ENCODE results near the gene ZNF530. TPM values are rescaled to one million over a fixed set of nuclear protein-coding genes. Genes with fewer than 3 reads are reported as not detected.

The ZNF530 gene
- total RNA-seq, 4 donors from 2014 or later: 0.86 to 4.2 (median 3.4) TPM

- Histone ChIP-seq H3K27me3 (no peaks in the 10 kb centered on the region), H3K36me3 (peaks cover 9 to 44% of the 10 kb centered on the region in 2 donors), H3K27ac (peak overlapping the region; percentile 79 to 86 (median 86)), H3K4me1 (peaks cover 7 to 13% of the 10 kb centered on the region in 2 donors), H3K4me3 (peak overlapping the region; percentile 85 to 96 (median 92)), H3K9me3 (peaks cover 4 to 16% (median 5%) of the 10 kb centered on the region in 3 donors)
- no peak for ATAC-seq
- TF ChIP-seq POLR2A (IDR thresholded peaks at IDR 0.05): no peak
- TF ChIP-seq, protein P1, sequence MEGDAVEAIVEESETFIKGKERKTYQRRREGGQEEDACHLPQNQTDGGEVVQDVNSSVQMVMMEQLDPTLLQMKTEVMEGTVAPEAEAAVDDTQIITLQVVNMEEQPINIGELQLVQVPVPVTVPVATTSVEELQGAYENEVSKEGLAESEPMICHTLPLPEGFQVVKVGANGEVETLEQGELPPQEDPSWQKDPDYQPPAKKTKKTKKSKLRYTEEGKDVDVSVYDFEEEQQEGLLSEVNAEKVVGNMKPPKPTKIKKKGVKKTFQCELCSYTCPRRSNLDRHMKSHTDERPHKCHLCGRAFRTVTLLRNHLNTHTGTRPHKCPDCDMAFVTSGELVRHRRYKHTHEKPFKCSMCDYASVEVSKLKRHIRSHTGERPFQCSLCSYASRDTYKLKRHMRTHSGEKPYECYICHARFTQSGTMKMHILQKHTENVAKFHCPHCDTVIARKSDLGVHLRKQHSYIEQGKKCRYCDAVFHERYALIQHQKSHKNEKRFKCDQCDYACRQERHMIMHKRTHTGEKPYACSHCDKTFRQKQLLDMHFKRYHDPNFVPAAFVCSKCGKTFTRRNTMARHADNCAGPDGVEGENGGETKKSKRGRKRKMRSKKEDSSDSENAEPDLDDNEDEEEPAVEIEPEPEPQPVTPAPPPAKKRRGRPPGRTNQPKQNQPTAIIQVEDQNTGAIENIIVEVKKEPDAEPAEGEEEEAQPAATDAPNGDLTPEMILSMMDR (IDR thresholded peaks at IDR 0.05 in 4 of 5, conservative IDR thresholded peaks at IDR 0.05 in 1 of 5): no peak
- no peak for DNase-seq
- intact Hi-C loops (cut with DNase I; ENCODE audit: low total_unique reads) (loop anchor here (1.0 to 5.0 kb wide), 6 partner anchors 19 to 1126 kb away; partner anchors contain the start of genes ZNF134, ZNF416, ZNF419 and ZNF471), in situ Hi-C loops (cut with MboI; ENCODE audit: low sequenced_read_pairs in 4 of 4) (loop anchor here in 1 of 4 donors (5.0 kb wide), 1 partner anchor 56 kb away; the partner anchor contains the start of gene ZNF416)
Observed at GRCh38 chr19:57633832-57634131, 34.1 kb downstream of the ZNF530 start.

- DNase-seq: no peak
- in situ Hi-C loops (cut with MboI; ENCODE audit: low sequenced_read_pairs in 4 of 4): no loop called here
- Histone ChIP-seq H3K36me3 (peaks cover 29 to 78% of the 10 kb centered on the region in 2 donors), H3K27ac (no peak overlapping the region), H3K4me1 (peaks cover 7 to 13% of the 10 kb centered on the region in 2 donors), H3K27me3 (no peaks in the 10 kb centered on the region), H3K9me3 (peaks cover 8 to 32% (median 12%) of the 10 kb centered on the region in 3 donors), H3K4me3 (peak overlapping the region in 1 of 4 donors; percentile 12)
- ATAC-seq: no peak
- TF ChIP-seq POLR2A (IDR thresholded peaks at IDR 0.05): no peak
- TF ChIP-seq, protein P1 (IDR thresholded peaks at IDR 0.05 in 4 of 5, conservative IDR thresholded peaks at IDR 0.05 in 1 of 5): no peak
- intact Hi-C loops (cut with DNase I; ENCODE audit: low total_unique reads): no loop called here
Observed at GRCh38 chr19:57637379-57637778, 37.7 kb downstream of the ZNF530 start.

GRCh38 chr19:57641715-57642234 lies 42.1 kb downstream of the ZNF530 start:
- H3K36me3 ChIP-seq: peaks cover 25 to 62% of the 10 kb centered on the region in 2 donors
- no peak for TF ChIP-seq POLR2A (IDR thresholded peaks at IDR 0.05)
- TF ChIP-seq, protein P1 (IDR thresholded peaks at IDR 0.05 in 4 of 5, conservative IDR thresholded peaks at IDR 0.05 in 1 of 5): no peak
- DNase-seq (no peak), ATAC-seq (no peak)
- in situ Hi-C loops (cut with MboI; ENCODE audit: low sequenced_read_pairs in 4 of 4): no loop called here
- H3K27me3 ChIP-seq: no peaks in the 10 kb centered on the region
- no peak overlapping the region for H3K27ac ChIP-seq
- H3K9me3 ChIP-seq: peaks cover 8 to 30% (median 12%) of the 10 kb centered on the region in 3 donors
- intact Hi-C loops (cut with DNase I; ENCODE audit: low total_unique reads): no loop called here
- peak overlapping the region in 1 of 4 donors; percentile 18 for H3K4me3 ChIP-seq
- no peaks in the 10 kb centered on the region for H3K4me1 ChIP-seq

- Histone ChIP-seq H3K4me3 (no peak overlapping the region), H3K4me1 (no peaks in the 10 kb centered on the region), H3K36me3 (peaks cover 22 to 55% of the 10 kb centered on the region in 2 donors), H3K9me3 (peaks cover 4 to 27% (median 12%) of the 10 kb centered on the region in 3 donors), H3K27me3 (no peaks in the 10 kb centered on the region), H3K27ac (no peak overlapping the region)
- ATAC-seq (peak in 1 of 2 donors; percentile 52), DNase-seq (no peak)
- TF ChIP-seq, protein P1 (IDR thresholded peaks at IDR 0.05 in 4 of 5, conservative IDR thresholded peaks at IDR 0.05 in 1 of 5): no peak
- no peak for TF ChIP-seq POLR2A (IDR thresholded peaks at IDR 0.05)
- in situ Hi-C loops (cut with MboI; ENCODE audit: low sequenced_read_pairs in 4 of 4) (no loop called here), intact Hi-C loops (cut with DNase I; ENCODE audit: low total_unique reads) (no loop called here)
Observed at GRCh38 chr19:57642396-57643046, 42.8 kb downstream of the ZNF530 start.

All from gastrocnemius medialis (tissue), 4 donors.